ENCODE results near the gene RASGRP3. TPM values are rescaled to one million over a fixed set of nuclear protein-coding genes. Genes with fewer than 3 reads are reported as not detected.
A peak's percentile ranks its signal among the peaks of the same experiment; 100 is the strongest.

Gene RASGRP3
- total RNA-seq, 1 donor: 0.72 TPM

DNA sequence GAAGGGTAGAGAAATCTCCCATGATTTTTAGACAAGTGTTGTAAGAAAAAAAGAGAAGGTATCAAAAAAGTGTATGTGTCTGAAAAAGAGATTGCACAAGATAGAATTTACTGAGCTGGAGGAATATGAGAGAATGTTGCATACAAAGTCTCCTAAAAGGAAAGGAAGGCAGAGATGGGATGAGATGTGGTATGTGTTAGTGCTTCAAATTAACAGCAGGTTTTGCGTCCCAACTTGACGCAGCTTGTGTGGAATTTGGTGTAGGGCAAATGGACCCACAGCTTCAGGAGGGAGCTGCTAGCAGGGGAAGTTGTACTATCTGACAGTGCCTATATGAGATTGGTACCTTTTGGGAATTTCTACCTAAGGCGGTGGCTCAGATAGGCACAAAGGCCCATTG is 9.0 kb upstream of the RASGRP3 start:
- no peak for DNase-seq (ENCODE audit: insufficient read length, low spot score, missing footprints)
- Histone ChIP-seq H3K27ac (ENCODE audit: low read depth, low read length) (no peak overlapping the region), H4K20me1 (ENCODE audit: insufficient read depth, low read length) (no peaks in the 10 kb centered on the region), H3K36me3 (ENCODE audit: insufficient read depth, low read length) (no peaks in the 10 kb centered on the region), H3K9me3 (ENCODE audit: low read depth, low read length) (no peaks in the 10 kb centered on the region), H3K4me2 (ENCODE audit: insufficient read depth, low read length) (no peak overlapping the region), H3K79me2 (ENCODE audit: insufficient read depth, low read length) (no peaks in the 10 kb centered on the region), H3K4me3 (ENCODE audit: insufficient read depth, low read length) (no peak overlapping the region), H2AFZ (ENCODE audit: low read length) (no peak overlapping the region), H3K27me3 (ENCODE audit: insufficient read depth, low read length) (no peaks in the 10 kb centered on the region), H3K4me1 (ENCODE audit: insufficient read depth, low read length) (no peaks in the 10 kb centered on the region)
- TF ChIP-seq, protein P1, sequence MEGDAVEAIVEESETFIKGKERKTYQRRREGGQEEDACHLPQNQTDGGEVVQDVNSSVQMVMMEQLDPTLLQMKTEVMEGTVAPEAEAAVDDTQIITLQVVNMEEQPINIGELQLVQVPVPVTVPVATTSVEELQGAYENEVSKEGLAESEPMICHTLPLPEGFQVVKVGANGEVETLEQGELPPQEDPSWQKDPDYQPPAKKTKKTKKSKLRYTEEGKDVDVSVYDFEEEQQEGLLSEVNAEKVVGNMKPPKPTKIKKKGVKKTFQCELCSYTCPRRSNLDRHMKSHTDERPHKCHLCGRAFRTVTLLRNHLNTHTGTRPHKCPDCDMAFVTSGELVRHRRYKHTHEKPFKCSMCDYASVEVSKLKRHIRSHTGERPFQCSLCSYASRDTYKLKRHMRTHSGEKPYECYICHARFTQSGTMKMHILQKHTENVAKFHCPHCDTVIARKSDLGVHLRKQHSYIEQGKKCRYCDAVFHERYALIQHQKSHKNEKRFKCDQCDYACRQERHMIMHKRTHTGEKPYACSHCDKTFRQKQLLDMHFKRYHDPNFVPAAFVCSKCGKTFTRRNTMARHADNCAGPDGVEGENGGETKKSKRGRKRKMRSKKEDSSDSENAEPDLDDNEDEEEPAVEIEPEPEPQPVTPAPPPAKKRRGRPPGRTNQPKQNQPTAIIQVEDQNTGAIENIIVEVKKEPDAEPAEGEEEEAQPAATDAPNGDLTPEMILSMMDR (IDR thresholded peaks at IDR 0.05; ENCODE audit: extremely low read depth, low read depth, low read length): no peak

DNA sequence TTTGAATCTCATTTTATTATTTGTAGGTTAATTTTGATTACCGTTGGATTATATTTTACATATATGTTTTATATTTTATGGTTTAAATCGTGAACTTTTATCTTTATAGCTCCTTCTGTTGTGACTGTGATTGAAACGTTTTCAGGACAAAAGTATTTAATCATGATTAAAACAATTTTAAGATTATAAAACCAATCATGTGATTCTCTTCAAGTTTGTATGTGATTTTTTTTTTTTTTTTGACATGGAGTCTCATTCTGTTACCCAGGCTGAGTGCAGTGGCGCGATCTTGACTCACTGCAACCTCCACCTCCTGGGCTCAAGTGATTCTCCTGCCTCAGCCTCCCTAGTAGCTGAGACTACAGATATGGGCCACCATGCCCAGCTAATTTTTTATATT is 7.2 kb upstream of the RASGRP3 start:
- Histone ChIP-seq H3K36me3 (ENCODE audit: insufficient read depth, low read length) (no peaks in the 10 kb centered on the region), H3K27ac (ENCODE audit: low read depth, low read length) (no peak overlapping the region), H3K27me3 (ENCODE audit: insufficient read depth, low read length) (no peaks in the 10 kb centered on the region), H3K4me1 (ENCODE audit: insufficient read depth, low read length) (no peaks in the 10 kb centered on the region), H4K20me1 (ENCODE audit: insufficient read depth, low read length) (no peaks in the 10 kb centered on the region), H3K4me2 (ENCODE audit: insufficient read depth, low read length) (no peak overlapping the region), H2AFZ (ENCODE audit: low read length) (no peak overlapping the region), H3K9me3 (ENCODE audit: low read depth, low read length) (no peaks in the 10 kb centered on the region), H3K4me3 (ENCODE audit: insufficient read depth, low read length) (no peak overlapping the region), H3K79me2 (ENCODE audit: insufficient read depth, low read length) (no peaks in the 10 kb centered on the region)
- no peak for DNase-seq (ENCODE audit: insufficient read length, low spot score, missing footprints)
- TF ChIP-seq, protein P1 (IDR thresholded peaks at IDR 0.05; ENCODE audit: extremely low read depth, low read depth, low read length): no peak

DNA sequence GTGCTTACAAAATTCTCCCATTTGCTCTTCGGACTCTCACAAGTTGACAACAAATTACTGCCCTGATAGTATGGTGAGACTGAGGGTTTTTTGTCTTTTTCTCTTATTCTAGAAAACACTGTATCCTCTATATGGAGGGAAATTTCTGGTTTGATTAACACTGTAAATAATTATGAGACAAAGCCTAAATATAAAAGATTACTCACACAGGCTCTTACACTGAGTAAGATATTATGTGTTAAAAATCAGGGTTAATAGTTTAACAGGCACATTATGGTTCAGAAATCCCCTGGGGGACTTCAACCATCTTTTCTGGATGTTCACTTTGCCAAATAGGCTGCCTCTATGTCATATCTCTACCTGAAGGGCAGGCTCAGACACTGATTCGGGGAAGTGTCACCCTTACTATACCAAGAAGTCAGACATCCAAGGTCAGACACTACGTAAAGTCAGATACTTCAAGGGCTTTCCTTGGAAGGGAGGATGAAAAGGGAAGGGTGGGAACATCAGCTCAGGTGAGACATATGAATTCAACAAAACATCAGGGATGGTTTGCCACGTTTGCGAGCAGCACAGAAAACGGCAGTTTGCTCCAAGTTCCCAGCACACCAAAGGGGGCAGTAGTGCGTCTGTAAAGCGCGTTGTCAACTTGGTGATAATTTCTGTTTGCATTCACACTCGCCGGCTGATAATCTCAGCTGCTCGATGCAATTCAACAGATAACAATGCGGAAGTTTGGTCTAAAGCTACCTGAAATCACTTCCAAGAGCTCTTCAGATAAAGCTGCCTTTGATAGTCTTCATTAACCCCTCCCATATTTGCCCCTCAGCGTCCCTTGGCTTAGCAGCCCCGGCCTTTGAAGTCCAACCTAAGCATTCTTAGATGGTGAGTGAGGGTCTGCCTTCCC is 972 bp upstream of the RASGRP3 start:
- H3K27me3 ChIP-seq (ENCODE audit: insufficient read depth, low read length): peaks cover 9% of the 10 kb centered on the region
- no peaks in the 10 kb centered on the region for H3K36me3 ChIP-seq (ENCODE audit: insufficient read depth, low read length)
- peak; percentile 79 for DNase-seq (ENCODE audit: insufficient read length, low spot score, missing footprints)
- H3K4me1 ChIP-seq (ENCODE audit: insufficient read depth, low read length): peaks cover 8% of the 10 kb centered on the region
- peak overlapping the region; percentile 78 for H3K4me3 ChIP-seq (ENCODE audit: insufficient read depth, low read length)
- H4K20me1 ChIP-seq (ENCODE audit: insufficient read depth, low read length): no peaks in the 10 kb centered on the region
- peak overlapping the region; percentile 95 for H3K4me2 ChIP-seq (ENCODE audit: insufficient read depth, low read length)
- TF ChIP-seq, protein P1 (IDR thresholded peaks at IDR 0.05; ENCODE audit: extremely low read depth, low read depth, low read length): peak; percentile 86
- H2AFZ ChIP-seq (ENCODE audit: low read length): peak overlapping the region; percentile 92
- H3K9me3 ChIP-seq (ENCODE audit: low read depth, low read length): no peaks in the 10 kb centered on the region
- H3K27ac ChIP-seq (ENCODE audit: low read depth, low read length): peak overlapping the region; percentile 63
- no peaks in the 10 kb centered on the region for H3K79me2 ChIP-seq (ENCODE audit: insufficient read depth, low read length)

DNA sequence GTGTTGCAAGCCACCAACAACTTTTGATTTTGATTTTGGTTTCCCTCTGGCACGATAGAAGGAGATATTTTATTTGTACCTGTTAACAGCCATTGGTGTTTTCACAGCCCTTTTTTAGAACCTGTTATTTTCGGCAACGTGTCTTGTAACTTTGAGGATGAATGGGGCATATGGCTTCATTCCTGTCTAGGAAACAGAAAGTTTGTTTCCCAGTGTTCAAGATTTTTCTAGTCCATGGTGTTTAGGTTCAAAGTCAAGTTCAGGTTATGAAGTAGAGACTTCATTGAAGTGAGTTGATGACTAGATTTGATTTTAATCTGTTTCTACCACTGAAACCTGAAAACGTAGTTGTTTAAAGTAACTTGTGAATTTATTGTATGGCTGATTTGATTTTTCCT is 343 bp downstream of the RASGRP3 start:
- Histone ChIP-seq H3K36me3 (ENCODE audit: insufficient read depth, low read length) (no peaks in the 10 kb centered on the region), H3K4me1 (ENCODE audit: insufficient read depth, low read length) (peaks cover 8% of the 10 kb centered on the region), H3K79me2 (ENCODE audit: insufficient read depth, low read length) (no peaks in the 10 kb centered on the region), H2AFZ (ENCODE audit: low read length) (peak overlapping the region; percentile 92), H3K27me3 (ENCODE audit: insufficient read depth, low read length) (peaks cover 9% of the 10 kb centered on the region), H3K4me2 (ENCODE audit: insufficient read depth, low read length) (peak overlapping the region; percentile 95), H3K9me3 (ENCODE audit: low read depth, low read length) (no peaks in the 10 kb centered on the region), H3K27ac (ENCODE audit: low read depth, low read length) (peak overlapping the region; percentile 63), H4K20me1 (ENCODE audit: insufficient read depth, low read length) (no peaks in the 10 kb centered on the region), H3K4me3 (ENCODE audit: insufficient read depth, low read length) (peak overlapping the region; percentile 78)
- no peak for DNase-seq (ENCODE audit: insufficient read length, low spot score, missing footprints)
- TF ChIP-seq, protein P1 (IDR thresholded peaks at IDR 0.05; ENCODE audit: extremely low read depth, low read depth, low read length): no peak
